Measurements from ENCODE around the gene ERCC8.

DNA sequence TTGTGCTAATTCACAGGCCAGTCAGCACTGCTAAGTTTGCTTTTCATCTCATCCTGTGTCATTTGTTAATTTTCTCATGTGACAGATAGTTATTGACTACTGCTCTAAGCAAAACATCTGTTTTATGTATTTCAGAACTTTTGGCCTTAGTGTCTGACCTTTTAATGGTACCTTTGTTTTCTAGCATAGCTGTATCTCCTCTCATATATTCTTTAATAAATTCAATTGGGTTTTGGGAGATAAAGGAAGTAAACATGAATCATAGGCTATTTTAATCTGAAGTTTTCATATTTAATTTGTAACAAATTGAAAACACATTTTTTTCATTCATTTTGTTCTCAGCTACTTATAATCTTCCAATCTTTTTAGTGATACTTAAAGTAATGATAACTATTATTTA, 13.2 kb upstream of the ERCC8 start:
- no peak for TF ChIP-seq CTCF (IDR thresholded peaks at IDR 0.05)
- no peak for TF ChIP-seq POLR2A (IDR thresholded peaks at IDR 0.05)

Data from lower leg skin (tissue), 3 donors.